Left lung (tissue), 10 donors: ENCODE data around the gene CST9L. TPM values are rescaled to one million over a fixed set of nuclear protein-coding genes. Genes with fewer than 3 reads are reported as not detected.

Experiments used
- ATAC-seq: fragments of 200-7000 bp; cut with Tn5 transposase; one replicate; pipeline ENCODE4 v1.9.1; 2020; ENCODE audit warnings: moderate library complexity
- DNase-seq, 4 donors: peaks; one replicate each; pipeline ENCODE4 v3.0.0-alpha.2; 2013 to 2020
- H3K27ac ChIP-seq, 2 donors: fragments of 200-600 bp; sonication (generic) in 1 of 2; one replicate each; pipeline versions ENCODE4 v1.5.0 to v1.8.0; 2020 to 2021
- H3K27me3 ChIP-seq, 2 donors: fragments of 200-600 bp; sonication (generic) in 1 of 2; one replicate each; pipeline versions ENCODE4 v1.5.0 to v1.8.0; 2020 to 2021
- H3K36me3 ChIP-seq, 2 donors: fragments of 200-600 bp; sonication (generic) in 1 of 2; one replicate each; pipeline versions ENCODE4 v1.5.0 to v1.8.0; 2020 to 2021
- H3K4me1 ChIP-seq, 2 donors: fragments of 200-600 bp; one replicate each; pipeline ENCODE4 v1.8.0; 2021
- H3K4me3 ChIP-seq, 2 donors: fragments of 200-600 bp; sonication (generic) in 1 of 2; one replicate each; pipeline versions ENCODE4 v1.5.0 to v1.8.0; 2020 to 2021; ENCODE audit warnings: mild to moderate bottlenecking in 1 of 2
- H3K9me3 ChIP-seq, 2 donors: fragments of 200-600 bp; sonication (generic) in 1 of 2; one replicate each; pipeline versions ENCODE4 v1.5.0 to v1.8.0; 2020 to 2021
- CTCF ChIP-seq, 2 donors: fragments of 200-600 bp; sonication (generic) in 1 of 2; IDR thresholded peaks; one replicate each; pipeline versions ENCODE4 v1.5.0 to v1.8.0; 2021; ENCODE audit warnings: antibody characterized with exemption in 2 of 2
- intact Hi-C, 2 donors: fragments of 100-400 bp; cut with DNase I; formaldehyde crosslinking; loops; one replicate each; pipeline versions ENCODE4 v1.11.2 to v1.14.2; 2022
- polyA plus RNA-seq, 6 donors: library from polyadenylated mRNA; unstranded; fragments of 120-200 nt; gene quantifications; one replicate each; pipeline ENCODE4 v1.2.1, GENCODE V29; 2013; ENCODE audit not compliant: insufficient read length in 6 of 6
- total RNA-seq, 2 donors: library from RNA; stranded (reverse); fragmentation: NEBNext Ultra II Directional; extraction: Animal tissue kit (Norgen Biotek cat#: 25700); gene quantifications; one replicate each; pipeline ENCODE4 v1.2.1, GENCODE V29; 2021
- donor health status: DM: no; HTN: yes; CAD: no.
- donor health status: DM: no; HTN: no; CAD: no.

The CST9L gene
- total and polyA plus RNA-seq, 8 donors: not detected

DNA sequence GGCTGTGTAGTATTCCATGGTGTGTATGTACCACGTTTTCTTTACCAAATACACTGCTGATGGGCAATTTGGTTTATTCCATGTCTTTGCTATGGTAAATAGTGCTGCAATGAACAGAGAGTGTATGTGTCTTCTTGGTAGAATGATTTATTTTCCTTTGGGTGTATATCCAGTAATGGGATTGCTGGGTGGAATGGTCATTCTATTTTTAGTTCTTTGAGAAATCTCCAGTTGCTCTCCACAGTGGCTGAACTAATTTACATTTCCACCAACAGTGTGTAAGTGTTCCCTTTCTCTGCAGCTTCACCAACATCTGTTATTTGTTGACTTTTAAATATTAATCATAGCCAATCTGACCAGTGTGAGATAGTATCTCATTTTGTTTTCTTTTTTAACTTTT lies 13.9 kb downstream of the CST9L start:
- no peak for DNase-seq
- ATAC-seq: no peak
- Histone ChIP-seq H3K4me1 (no peaks in the 10 kb centered on the region), H3K27me3 (no peaks in the 10 kb centered on the region), H3K36me3 (no peaks in the 10 kb centered on the region), H3K27ac (no peak overlapping the region), H3K9me3 (peaks cover 0 to 14% of the 10 kb centered on the region in 2 donors), H3K4me3 (no peak overlapping the region)
- no peak for TF ChIP-seq CTCF (IDR thresholded peaks at IDR 0.05)
- intact Hi-C loops: no loop called here

DNA sequence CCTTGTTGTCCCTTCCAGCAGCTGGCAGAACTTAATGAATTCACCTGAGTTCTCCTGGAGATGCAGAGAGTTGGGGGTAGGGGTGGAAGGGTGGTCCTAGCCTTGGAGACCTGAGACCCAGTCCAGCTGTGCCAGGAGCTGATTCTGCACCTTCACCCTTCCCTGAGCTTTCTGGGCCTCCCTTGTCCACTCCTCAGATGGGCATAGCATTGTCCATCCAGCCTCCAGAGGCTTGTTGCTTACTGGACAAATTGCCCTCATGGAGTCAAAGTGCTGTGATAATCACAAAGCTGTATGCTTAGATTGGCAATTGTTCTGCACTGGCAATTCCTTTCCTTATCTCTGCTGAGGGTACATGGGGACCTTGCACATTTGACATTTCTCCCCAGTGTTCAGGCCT lies 16.5 kb downstream of the CST9L start:
- TF ChIP-seq CTCF (IDR thresholded peaks at IDR 0.05): no peak
- H3K4me3 ChIP-seq: no peak overlapping the region
- H3K9me3 ChIP-seq: no peaks in the 10 kb centered on the region
- H3K4me1 ChIP-seq: no peaks in the 10 kb centered on the region
- H3K27ac ChIP-seq: no peak overlapping the region
- intact Hi-C loops: no loop called here
- DNase-seq: no peak
- H3K36me3 ChIP-seq: no peaks in the 10 kb centered on the region
- ATAC-seq: no peak
- peaks cover 0 to 9% of the 10 kb centered on the region in 2 donors for H3K27me3 ChIP-seq

GRCh38 chr20:23551383-23551782 lies 16.9 kb downstream of the CST9L start:
- Histone ChIP-seq H3K27me3 (peaks cover 0 to 9% of the 10 kb centered on the region in 2 donors), H3K4me1 (no peaks in the 10 kb centered on the region), H3K36me3 (no peaks in the 10 kb centered on the region), H3K9me3 (no peaks in the 10 kb centered on the region), H3K27ac (no peak overlapping the region), H3K4me3 (no peak overlapping the region)
- TF ChIP-seq CTCF (IDR thresholded peaks at IDR 0.05): no peak
- no peak for DNase-seq
- ATAC-seq: no peak
- intact Hi-C loops: no loop called here

DNA sequence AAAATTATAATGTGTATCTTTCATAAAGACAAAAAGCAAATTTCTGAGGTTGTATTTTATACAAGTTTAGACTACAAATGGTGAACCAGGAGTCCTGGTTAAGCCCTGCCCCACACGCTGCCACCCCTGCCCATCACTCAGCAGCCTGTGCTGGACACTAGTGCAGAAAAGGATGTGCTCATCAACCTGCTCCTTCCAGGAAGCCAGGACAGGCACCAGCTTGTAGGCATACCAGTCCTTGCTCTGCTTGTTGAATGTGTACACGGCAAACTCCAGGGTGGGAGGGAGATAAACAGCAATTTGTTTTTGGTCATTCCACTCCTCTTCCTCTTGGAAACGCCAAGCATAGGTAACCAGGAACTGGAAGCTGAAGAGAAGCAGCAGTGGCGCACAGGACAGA lies 18.1 kb downstream of the CST9L start:
- intact Hi-C loops: no loop called here

GRCh38 chr20:23548408-23548807 lies 19.9 kb downstream of the CST9L start:
- Histone ChIP-seq H3K27ac (no peak overlapping the region), H3K4me3 (no peak overlapping the region), H3K27me3 (peaks cover 0 to 9% of the 10 kb centered on the region in 2 donors), H3K9me3 (no peaks in the 10 kb centered on the region), H3K36me3 (no peaks in the 10 kb centered on the region), H3K4me1 (no peaks in the 10 kb centered on the region)
- intact Hi-C loops: no loop called here
- no peak for ATAC-seq
- no peak for TF ChIP-seq CTCF (IDR thresholded peaks at IDR 0.05)
- DNase-seq: no peak

More for the DNA sequence above, 18.1 kb downstream of the CST9L start:
- no peak overlapping the region for H3K4me3 ChIP-seq
- TF ChIP-seq CTCF (IDR thresholded peaks at IDR 0.05): no peak
- peaks cover 0 to 9% of the 10 kb centered on the region in 2 donors for H3K27me3 ChIP-seq
- ATAC-seq (no peak), DNase-seq (no peak)
- no peaks in the 10 kb centered on the region for H3K9me3 ChIP-seq
- no peak overlapping the region for H3K27ac ChIP-seq
- no peaks in the 10 kb centered on the region for H3K4me1 ChIP-seq
- no peaks in the 10 kb centered on the region for H3K36me3 ChIP-seq
